ENCODE measurements around the gene UBD.

UBD gene

GRCh38 chr6:29561091-29561490 is 1.6 kb upstream of the UBD start:
- H3K4me1 ChIP-seq (ENCODE audit: control insufficient read depth, insufficient read depth, low read length, poor library complexity, severe bottlenecking): no peaks in the 10 kb centered on the region
- H3K9me3 ChIP-seq (ENCODE audit: control insufficient read depth, low read length): no peaks in the 10 kb centered on the region
- H3K4me3 ChIP-seq (ENCODE audit: extremely low read depth, insufficient read depth, low read length, poor library complexity, severe bottlenecking): no peak overlapping the region
- no peaks in the 10 kb centered on the region for H3K36me3 ChIP-seq (ENCODE audit: control insufficient read depth, insufficient read depth, low read length)
- no peak overlapping the region for H3K27ac ChIP-seq (ENCODE audit: low read depth, low read length, severe bottlenecking)

DNA sequence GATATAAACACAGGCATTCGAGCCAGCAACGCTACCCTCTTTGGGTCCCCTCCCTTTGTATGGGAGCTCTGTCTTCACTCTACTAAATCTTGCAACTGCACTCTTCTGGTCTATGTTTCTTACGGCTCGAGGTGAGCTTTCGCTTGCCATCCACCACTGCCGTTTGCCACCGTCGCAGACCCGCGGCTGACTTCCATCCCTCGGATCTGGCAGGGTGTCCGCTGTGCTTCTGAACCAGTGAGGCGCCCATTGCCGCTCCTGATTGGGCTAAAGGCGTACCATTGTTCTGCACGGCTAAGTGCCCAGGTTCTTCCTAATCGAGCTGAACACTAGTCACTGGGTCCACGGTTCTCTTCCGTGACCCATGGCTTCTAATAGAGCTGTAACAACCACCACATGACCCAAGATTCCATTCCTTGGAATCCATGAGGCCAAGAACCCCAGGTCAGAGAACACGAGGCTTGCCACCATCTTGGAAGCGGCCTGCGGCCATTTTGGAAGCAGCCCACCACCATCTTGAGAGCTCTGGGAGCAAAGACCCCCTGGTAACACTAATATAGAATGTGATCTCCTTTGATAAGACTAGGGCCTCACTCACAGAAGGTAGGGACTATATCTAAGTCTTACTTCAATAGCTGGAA is 973 bp downstream of the UBD start:
- Histone ChIP-seq H3K9me3 (ENCODE audit: control insufficient read depth, low read length) (no peaks in the 10 kb centered on the region), H3K36me3 (ENCODE audit: control insufficient read depth, insufficient read depth, low read length) (no peaks in the 10 kb centered on the region), H3K4me1 (ENCODE audit: control insufficient read depth, insufficient read depth, low read length, poor library complexity, severe bottlenecking) (no peaks in the 10 kb centered on the region), H3K4me3 (ENCODE audit: extremely low read depth, insufficient read depth, low read length, poor library complexity, severe bottlenecking) (no peak overlapping the region), H3K27ac (ENCODE audit: low read depth, low read length, severe bottlenecking) (no peak overlapping the region)
- WGBS, 2 experiments (ENCODE audit: insufficient coverage in 2 of 2): 91 to 93% methylated on average over 18 to 19 of the region's 22 CpGs

DNA sequence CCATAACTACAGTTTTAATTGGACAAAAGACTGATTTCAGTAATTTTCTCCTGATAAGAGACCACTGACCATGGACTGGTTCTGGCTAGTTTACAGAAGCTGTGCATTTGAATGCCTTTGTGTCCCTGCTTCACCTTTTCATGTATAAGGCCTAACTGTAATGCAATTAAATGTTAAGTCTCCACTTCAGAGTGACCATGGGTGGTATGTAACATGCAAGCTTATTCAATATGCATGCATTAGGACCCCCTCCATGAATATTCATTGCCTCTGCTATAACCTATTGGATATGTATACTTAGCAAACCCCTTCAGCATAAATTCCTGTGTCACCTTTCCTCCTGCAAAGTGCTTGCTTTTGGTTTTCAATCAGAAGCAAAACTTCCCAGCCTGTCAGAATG is 2.2 kb downstream of the UBD start:
- Histone ChIP-seq H3K9me3 (ENCODE audit: control insufficient read depth, low read length) (no peaks in the 10 kb centered on the region), H3K36me3 (ENCODE audit: control insufficient read depth, insufficient read depth, low read length) (no peaks in the 10 kb centered on the region), H3K4me1 (ENCODE audit: control insufficient read depth, insufficient read depth, low read length, poor library complexity, severe bottlenecking) (no peaks in the 10 kb centered on the region), H3K27ac (ENCODE audit: low read depth, low read length, severe bottlenecking) (no peak overlapping the region), H3K4me3 (ENCODE audit: extremely low read depth, insufficient read depth, low read length, poor library complexity, severe bottlenecking) (no peak overlapping the region)

GRCh38 chr6:29554764-29555163 is 4.8 kb downstream of the UBD start:
- Histone ChIP-seq H3K9me3 (ENCODE audit: control insufficient read depth, low read length) (no peaks in the 10 kb centered on the region), H3K36me3 (ENCODE audit: control insufficient read depth, insufficient read depth, low read length) (no peaks in the 10 kb centered on the region), H3K4me1 (ENCODE audit: control insufficient read depth, insufficient read depth, low read length, poor library complexity, severe bottlenecking) (no peaks in the 10 kb centered on the region), H3K27ac (ENCODE audit: low read depth, low read length, severe bottlenecking) (no peak overlapping the region), H3K4me3 (ENCODE audit: extremely low read depth, insufficient read depth, low read length, poor library complexity, severe bottlenecking) (no peak overlapping the region)
- WGBS, 2 experiments (ENCODE audit: insufficient coverage in 2 of 2): 88 to 95% methylated on average over 3 of the region's 5 CpGs

DNA sequence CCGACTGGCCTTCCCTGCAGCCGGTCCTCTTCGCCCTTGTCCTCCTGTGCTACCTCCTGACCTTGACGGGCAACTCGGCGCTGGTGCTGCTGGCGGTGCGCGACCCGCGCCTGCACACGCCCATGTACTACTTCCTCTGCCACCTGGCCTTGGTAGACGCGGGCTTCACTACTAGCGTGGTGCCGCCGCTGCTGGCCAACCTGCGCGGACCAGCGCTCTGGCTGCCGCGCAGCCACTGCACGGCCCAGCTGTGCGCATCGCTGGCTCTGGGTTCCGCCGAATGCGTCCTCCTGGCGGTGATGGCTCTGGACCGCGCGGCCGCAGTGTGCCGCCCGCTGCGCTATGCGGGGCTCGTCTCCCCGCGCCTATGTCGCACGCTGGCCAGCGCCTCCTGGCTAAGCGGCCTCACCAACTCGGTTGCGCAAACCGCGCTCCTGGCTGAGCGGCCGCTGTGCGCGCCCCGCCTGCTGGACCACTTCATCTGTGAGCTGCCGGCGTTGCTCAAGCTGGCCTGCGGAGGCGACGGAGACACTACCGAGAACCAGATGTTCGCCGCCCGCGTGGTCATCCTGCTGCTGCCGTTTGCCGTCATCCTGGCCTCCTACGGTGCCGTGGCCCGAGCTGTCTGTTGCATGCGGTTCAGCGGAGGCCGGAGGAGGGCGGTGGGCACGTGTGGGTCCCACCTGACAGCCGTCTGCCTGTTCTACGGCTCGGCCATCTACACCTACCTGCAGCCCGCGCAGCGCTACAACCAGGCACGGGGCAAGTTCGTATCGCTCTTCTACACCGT is 6.1 kb downstream of the UBD start:
- WGBS, 2 experiments (ENCODE audit: insufficient coverage in 2 of 2): 1% methylated on average over 67 to 73 of the region's 83 CpGs
- Histone ChIP-seq H3K4me3 (ENCODE audit: extremely low read depth, insufficient read depth, low read length, poor library complexity, severe bottlenecking) (peak overlapping the region; percentile 9), H3K27ac (ENCODE audit: low read depth, low read length, severe bottlenecking) (no peak overlapping the region), H3K9me3 (ENCODE audit: control insufficient read depth, low read length) (no peaks in the 10 kb centered on the region), H3K4me1 (ENCODE audit: control insufficient read depth, insufficient read depth, low read length, poor library complexity, severe bottlenecking) (no peaks in the 10 kb centered on the region), H3K36me3 (ENCODE audit: control insufficient read depth, insufficient read depth, low read length) (no peaks in the 10 kb centered on the region)

DNA sequence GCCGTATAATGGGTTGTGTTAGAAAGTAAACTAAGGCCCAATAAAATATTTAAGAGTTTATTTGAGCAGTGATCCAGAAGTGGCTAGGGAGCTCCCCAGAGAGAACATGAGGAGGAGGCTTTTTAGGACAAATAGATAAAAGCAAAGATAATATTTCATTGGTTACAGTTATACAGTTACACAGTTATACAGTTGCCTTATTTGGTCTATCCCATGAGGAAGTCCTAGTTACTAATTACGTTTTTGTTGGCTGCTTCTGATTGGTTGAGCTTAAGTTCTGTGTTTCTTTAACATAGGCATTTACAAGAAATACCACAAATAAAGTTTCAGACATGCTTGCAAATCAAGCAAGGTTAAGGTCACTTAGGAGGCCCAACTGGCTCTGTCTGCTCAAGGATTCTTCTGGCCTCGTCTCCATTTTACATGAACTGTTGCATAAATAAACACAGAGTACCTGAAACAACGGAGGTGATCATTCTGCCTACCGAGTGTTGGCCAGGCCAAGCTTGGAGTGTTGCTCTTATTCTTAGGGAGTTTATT is 7.0 kb downstream of the UBD start:
- no peak overlapping the region for H3K4me3 ChIP-seq (ENCODE audit: extremely low read depth, insufficient read depth, low read length, poor library complexity, severe bottlenecking)
- H3K27ac ChIP-seq (ENCODE audit: low read depth, low read length, severe bottlenecking): no peak overlapping the region
- H3K9me3 ChIP-seq (ENCODE audit: control insufficient read depth, low read length): no peaks in the 10 kb centered on the region
- 57% methylated on average over 1 of the region's 5 CpGs; no CpG with 5 or more reads in 1 of the 2 experiments for WGBS, 2 experiments (ENCODE audit: insufficient coverage in 2 of 2)
- H3K36me3 ChIP-seq (ENCODE audit: control insufficient read depth, insufficient read depth, low read length): no peaks in the 10 kb centered on the region
- no peaks in the 10 kb centered on the region for H3K4me1 ChIP-seq (ENCODE audit: control insufficient read depth, insufficient read depth, low read length, poor library complexity, severe bottlenecking)

GRCh38 chr6:29547573-29547972 is 12.0 kb downstream of the UBD start:
- Histone ChIP-seq H3K9me3 (ENCODE audit: control insufficient read depth, low read length) (no peaks in the 10 kb centered on the region), H3K4me1 (ENCODE audit: control insufficient read depth, insufficient read depth, low read length, poor library complexity, severe bottlenecking) (no peaks in the 10 kb centered on the region), H3K27ac (ENCODE audit: low read depth, low read length, severe bottlenecking) (no peak overlapping the region), H3K4me3 (ENCODE audit: extremely low read depth, insufficient read depth, low read length, poor library complexity, severe bottlenecking) (no peak overlapping the region), H3K36me3 (ENCODE audit: control insufficient read depth, insufficient read depth, low read length) (no peaks in the 10 kb centered on the region)
- 50 to 81% methylated on average over 1 to 2 of the region's 3 CpGs for WGBS, 2 experiments (ENCODE audit: insufficient coverage in 2 of 2)

DNA sequence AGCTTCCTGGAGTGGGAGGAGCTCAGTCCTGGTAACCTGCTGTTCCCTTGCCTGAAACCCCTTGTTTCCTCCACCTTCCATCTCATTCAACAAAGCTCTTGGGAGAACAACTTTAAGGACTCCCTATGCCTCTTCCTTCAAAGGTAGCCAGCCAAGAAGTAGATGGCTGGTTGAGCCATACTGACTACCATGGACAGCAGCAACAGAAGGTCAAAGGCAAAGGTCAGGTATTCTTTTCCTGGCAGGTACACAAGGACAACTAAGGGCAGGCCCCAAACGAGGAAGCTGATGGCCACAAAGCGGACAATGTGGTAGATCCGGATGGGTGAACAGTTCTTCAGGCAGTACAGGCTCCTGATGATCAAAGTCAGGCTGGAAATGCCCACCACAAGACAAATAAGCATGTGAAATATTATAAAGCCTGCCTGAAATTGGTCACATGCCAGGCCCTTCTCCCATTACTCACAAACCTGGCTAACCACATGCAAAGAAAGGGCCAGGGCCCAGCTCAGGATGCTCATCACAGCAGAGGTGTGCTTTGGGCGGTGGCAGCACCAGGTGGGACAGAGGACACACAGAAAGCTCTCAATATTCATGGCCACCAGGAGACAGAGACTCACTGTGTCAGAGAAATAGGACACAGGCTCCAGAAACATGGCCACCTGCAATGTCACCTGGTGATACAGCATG is 21.7 kb downstream of the UBD start:
- Histone ChIP-seq H3K4me1 (ENCODE audit: control insufficient read depth, insufficient read depth, low read length, poor library complexity, severe bottlenecking) (no peaks in the 10 kb centered on the region), H3K27ac (ENCODE audit: low read depth, low read length, severe bottlenecking) (no peak overlapping the region), H3K4me3 (ENCODE audit: extremely low read depth, insufficient read depth, low read length, poor library complexity, severe bottlenecking) (no peak overlapping the region), H3K9me3 (ENCODE audit: control insufficient read depth, low read length) (no peaks in the 10 kb centered on the region), H3K36me3 (ENCODE audit: control insufficient read depth, insufficient read depth, low read length) (no peaks in the 10 kb centered on the region)
- WGBS, 2 experiments (ENCODE audit: insufficient coverage in 2 of 2): 79 to 80% methylated on average over 4 of the region's 4 CpGs

DNA sequence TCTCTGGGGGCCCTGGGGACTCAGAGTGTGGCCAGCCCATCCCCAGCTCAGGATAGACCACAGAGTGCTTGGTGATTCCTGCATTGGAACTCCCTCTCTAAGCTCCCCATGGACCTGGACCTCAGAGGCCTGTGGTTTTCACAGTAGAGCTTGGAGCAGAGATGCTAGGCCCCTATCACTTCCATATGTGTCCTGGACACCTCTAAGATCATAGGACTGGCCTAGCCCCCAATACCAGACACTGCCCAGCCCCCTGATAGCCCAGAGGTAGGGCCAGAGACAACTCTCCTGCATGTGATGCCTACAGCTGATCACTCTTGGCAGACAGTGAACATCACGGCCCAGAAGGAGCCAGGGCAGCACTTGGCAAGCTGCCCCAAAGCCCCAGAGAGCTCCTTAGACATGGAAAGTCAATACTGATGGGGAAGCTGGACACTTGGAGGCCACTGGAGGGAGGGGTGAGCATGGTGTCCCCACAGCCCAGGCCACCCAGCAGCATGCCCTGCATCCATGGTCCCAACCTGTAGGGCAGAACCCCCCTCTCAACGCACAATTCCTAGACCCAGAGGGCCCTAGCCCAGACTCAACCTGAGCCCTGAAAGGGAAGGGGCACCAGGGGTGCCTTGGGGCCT is 27.1 kb downstream of the UBD start:
- Histone ChIP-seq H3K4me1 (ENCODE audit: control insufficient read depth, insufficient read depth, low read length, poor library complexity, severe bottlenecking) (no peaks in the 10 kb centered on the region), H3K36me3 (ENCODE audit: control insufficient read depth, insufficient read depth, low read length) (no peaks in the 10 kb centered on the region), H3K4me3 (ENCODE audit: extremely low read depth, insufficient read depth, low read length, poor library complexity, severe bottlenecking) (no peak overlapping the region), H3K27ac (ENCODE audit: low read depth, low read length, severe bottlenecking) (no peak overlapping the region), H3K9me3 (ENCODE audit: control insufficient read depth, low read length) (no peaks in the 10 kb centered on the region)
- WGBS, 2 experiments (ENCODE audit: insufficient coverage in 2 of 2): 64 to 100% methylated on average over 1 to 2 of the region's 2 CpGs

DNA sequence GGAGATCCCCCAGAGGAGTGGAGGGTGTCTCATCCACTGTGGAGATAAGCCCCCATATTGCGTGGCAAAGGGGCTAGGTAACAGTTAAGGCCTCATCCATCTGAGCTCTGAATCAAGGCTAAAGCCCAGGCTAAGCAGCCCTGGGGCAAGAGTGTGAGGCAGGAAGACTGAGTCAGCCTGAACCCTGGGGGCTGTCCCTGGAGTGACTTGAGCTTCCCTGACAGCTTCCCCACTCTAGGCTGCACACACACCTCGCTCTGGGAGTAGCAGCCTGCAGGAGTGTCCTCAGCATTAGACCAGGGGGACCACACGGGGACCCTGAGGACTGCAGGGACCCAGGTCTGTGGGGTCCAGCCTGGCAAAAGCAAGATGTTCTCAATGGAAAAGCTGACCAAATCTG is 27.9 kb downstream of the UBD start:
- H3K9me3 ChIP-seq (ENCODE audit: control insufficient read depth, low read length): no peaks in the 10 kb centered on the region
- H3K27ac ChIP-seq (ENCODE audit: low read depth, low read length, severe bottlenecking): no peak overlapping the region
- 59 to 68% methylated on average over 3 of the region's 3 CpGs for WGBS, 2 experiments (ENCODE audit: insufficient coverage in 2 of 2)
- H3K36me3 ChIP-seq (ENCODE audit: control insufficient read depth, insufficient read depth, low read length): no peaks in the 10 kb centered on the region
- no peak overlapping the region for H3K4me3 ChIP-seq (ENCODE audit: extremely low read depth, insufficient read depth, low read length, poor library complexity, severe bottlenecking)
- no peaks in the 10 kb centered on the region for H3K4me1 ChIP-seq (ENCODE audit: control insufficient read depth, insufficient read depth, low read length, poor library complexity, severe bottlenecking)
